Germinal center (tissue), 1 donor: ENCODE results near the gene QRFP.

Experiments
- DNase-seq: peaks from one replicate; pipeline ENCODE4 v3.0.0; 2012; ENCODE audit warnings: mixed read lengths, low spot score

The QRFP gene

GRCh38 chr9:130933114-130934046, 36.8 kb upstream of the QRFP start:
- no peak for DNase-seq

DNA sequence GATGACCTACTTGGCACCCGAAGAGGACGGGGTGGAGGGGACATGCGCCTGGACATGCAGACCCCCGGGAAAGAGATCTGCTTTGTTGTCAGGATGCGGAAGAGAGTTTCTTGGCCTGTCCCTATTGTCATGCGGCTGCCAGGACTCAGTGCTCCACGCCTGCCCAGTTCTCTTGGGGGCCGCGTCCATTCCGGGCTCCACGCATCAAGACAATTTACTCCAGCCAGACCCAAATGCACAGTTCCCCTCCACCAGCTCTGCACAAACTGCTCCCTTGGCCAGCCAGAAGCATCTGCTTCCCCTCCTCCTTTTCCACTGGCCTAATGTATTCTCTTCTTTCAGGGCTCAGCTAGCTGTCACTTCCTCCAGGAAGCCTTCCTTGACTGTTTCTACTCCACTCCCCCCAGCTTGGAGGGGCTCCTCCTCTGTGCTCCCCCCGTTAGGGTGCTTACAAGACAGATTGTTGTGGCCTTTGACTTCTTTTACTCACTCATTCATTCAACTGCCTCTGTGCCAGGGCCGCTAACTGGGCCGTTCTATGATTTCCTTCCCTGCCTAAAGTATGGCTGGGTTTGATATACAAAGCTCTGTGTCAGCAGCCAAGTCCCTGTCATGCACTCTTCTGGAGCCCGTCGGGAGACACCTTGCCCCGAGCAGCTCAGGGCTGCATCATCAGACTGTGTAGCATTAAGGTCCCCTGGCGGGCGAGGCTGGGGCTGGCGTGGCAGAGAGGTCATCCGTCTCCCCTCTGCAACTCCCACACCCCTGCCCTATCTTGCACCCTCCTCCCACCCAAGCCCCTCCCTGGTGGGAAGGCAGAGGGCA, 35.9 kb upstream of the QRFP start:
- DNase-seq, result no peak

DNA sequence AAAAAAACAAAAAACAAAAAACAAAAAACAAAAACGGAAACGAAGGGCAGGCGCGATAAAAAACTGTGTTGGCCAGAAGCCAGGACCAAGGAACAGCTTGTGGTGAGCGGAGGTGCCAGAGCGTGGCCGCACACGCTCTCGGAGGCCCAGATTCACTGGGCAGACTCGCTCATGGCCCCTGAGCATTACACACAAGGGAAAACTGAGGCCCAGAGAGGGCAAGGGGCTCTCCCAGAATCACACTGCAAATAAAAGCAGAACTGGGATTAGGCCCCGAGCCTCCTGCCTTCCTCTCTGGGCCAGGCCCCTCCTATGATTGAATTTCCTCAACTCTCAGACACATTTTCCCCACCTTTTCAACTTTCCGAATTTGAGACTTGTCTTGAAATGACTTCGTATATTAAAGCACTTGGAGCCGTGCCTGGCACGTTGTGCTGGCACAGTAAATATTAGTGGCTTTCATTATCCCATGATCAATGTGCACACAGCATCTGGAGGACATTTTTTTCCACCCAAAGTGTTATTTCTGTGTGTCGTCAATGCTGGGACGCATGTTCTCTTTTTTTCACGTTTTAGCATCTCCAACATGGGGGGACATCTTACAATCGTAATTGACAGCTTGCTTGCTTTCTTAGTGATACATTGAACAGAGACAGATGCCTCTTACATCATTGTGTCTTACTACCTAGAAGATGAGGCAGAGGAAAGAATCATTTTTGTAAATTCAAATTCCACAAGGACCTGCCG, 35.1 kb upstream of the QRFP start:
- peak; percentile 24 for DNase-seq

- DNase-seq, result no peak
Observed at GRCh38 chr9:130930804-130931349, 34.3 kb upstream of the QRFP start.

GRCh38 chr9:130930132-130930803, 33.7 kb upstream of the QRFP start:
- DNase-seq, result no peak

GRCh38 chr9:130929571-130930038, 33.0 kb upstream of the QRFP start:
- no peak for DNase-seq

GRCh38 chr9:130927995-130928900, 31.6 kb upstream of the QRFP start:
- peak; percentile 45 for DNase-seq

DNA sequence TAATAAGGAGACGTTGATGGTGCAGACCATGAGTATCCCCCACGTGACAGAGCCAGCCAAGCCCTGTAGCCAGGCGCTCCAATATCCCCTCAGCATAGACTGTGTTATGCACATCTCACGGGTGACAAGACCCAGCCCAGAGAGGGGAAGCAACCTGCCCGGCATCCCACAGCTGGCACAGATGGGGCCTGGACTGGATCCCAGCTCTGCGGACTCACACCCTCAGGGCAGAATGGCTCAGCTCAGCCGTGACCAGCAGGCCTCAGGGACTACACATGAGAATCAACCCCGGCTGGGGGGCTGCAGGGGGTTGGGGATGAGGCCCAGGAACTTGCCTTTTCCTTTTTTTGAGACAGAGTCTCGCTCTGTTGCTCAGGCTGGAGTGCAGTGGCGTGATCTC, 30.7 kb upstream of the QRFP start:
- no peak for DNase-seq

- DNase-seq, result no peak
Observed at GRCh38 chr9:130925050-130925678, 28.6 kb upstream of the QRFP start.

DNA sequence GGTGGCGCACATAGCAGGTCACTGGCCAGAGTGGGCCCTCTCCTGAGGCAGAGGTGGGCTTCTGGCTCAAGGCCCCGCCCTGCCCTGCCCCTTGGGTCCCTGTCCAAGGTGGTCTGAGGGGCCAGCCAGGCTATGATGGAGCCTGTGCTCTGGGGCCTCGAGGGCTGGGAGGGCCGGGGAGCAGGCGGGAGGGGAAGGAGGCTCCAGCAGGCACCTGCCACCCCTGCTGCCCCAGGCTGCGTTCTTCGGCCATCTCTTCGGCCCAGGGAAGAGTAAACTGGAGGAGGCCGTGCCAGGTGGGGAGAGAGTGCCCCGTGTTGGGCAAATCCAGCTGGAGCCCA, 27.8 kb upstream of the QRFP start:
- DNase-seq, result no peak

DNA sequence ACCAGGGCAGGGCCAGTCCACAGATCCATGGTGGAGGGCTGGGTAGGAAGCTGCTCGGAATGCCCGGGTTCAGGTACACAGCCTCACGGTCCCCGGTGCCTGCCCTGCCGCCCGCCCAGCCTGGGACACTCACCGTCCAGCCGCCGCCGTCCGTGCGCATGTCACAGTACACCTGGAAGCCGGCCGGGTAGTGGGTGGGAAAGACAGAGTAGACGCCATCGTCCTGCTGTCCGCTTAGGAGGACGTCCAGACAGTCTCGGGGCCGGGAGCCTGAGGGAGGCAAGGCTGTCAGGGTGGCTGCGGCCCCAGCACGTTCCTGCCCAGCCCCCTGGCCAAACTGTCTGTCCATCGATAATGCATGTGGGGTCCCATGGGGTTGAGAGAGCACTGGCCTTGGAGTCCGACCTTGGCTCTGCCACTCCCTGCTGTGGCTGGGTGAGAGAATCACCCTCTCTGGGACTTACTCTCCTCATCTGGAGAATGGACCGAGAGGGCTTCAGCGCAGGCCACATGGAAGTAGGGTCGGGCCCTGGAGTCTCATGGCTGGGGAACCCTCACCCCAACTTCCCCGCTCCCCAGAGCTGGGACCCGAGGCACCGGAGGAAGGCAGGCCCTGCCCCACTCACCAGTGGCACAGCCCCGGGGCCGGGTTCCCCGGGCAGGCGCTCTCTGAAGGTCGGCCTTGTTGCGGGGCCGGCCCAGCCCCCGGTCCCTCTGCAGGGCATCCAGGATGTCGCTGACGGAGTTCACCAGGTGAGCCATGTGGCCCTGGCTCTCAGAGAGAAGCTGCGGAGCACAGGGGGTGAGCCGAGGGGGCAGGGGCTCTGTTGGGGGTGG, 27.2 kb upstream of the QRFP start:
- no peak for DNase-seq

- DNase-seq, result no peak
Observed at GRCh38 chr9:130922893-130923610, 26.4 kb upstream of the QRFP start.

DNA sequence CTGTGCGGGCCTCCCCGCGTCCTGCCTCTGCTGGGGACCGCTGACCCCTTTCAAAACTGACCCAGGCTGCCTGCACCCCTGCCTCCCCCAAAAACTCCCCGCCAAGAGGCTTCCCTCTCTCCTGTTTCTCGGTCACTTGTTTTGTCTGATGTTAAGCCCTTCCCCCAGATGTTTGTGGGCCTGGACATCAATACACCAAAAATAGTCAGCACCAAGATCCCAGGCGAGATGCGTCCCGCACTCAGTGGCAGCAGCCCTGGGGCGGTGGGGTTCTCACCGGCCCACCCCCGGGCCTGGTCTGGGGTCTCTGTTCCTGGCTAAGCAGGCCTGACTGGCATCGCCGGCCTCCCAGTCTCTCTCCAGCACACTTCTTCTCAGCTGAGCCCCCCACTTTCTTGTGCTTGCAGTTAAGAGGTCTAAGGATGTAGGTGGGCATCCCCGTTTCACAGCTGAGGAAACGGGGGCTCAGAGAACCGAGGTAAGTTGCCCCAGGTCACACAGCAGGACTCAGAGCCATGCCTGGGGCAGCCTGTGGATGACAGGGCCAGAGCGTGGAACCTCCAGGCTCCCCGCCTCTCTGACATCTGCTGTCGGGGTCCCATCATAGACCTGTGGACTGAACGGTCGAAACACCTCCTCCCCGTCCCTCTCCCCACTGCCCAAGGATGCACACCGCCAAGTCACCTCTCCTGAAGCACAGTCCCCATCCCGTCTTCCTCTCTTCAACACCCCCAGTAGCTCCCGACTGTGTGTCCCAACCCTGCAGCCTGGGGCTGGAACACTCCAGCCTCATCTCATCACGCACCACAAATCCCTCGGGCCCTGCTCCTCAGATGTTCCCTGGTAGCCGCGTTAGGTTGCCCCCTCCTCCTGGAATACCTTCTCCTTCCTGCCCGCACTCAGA, 25.6 kb upstream of the QRFP start:
- DNase-seq, result no peak

DNA sequence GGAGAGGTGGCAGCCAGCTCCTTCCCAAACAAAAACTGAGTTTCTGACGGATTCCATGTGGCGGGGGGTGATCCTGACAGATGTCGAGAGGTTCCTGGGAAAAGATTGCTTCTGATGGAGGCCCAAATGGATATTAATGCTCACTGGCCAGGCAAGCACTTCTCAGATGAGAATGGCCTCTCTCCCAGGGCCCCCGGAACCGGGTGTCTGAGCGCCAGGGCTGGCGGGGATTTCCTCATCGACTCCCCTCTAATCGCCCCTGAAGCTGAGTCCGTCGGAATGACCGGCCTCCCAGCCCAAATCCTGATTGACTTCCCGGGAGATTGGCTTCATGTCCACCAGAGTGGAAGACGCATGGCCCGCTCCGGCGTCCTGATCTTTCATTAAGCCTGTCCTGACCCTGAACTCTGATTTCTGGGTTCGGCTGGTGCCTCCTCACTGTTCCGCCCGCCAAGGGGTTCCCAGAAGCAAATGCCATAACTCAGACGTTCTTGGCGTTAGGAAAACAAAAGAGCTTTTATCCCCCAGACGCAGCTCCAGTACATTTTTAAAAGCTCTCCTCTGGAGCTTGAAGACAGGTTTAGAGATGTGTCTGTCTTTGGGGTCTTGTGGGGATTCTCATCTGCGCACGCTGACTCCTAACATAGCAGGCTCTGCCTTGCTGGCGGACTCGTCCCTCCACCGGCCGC, 24.8 kb upstream of the QRFP start:
- DNase-seq, result no peak

DNA sequence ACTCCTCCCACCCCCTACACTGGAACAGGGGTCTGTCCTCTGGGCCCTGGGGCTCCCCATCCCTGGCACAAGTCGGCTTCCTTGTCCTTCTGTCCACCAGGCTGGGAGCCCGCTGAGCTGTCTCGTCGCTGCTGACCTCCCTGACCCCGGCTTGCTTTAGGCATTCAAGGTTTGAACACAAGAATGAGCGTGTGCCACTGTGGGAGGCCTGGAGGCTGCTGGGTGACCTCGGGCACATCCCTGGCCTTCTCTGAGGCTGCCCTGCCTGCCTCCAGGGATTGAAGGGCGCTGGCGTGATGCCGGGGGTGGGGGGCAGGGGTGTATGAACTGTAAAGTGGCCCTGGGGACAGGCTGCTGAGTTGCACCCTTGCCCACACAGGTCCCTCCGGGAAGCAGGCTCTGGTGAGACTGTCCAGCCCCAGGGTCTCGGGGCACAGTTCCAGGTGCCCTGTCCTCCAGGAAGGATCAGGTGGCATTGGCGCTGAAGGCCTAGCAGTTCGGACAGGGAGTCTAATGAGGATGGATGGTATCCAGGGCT, 24.2 kb upstream of the QRFP start:
- DNase-seq, result no peak

DNA sequence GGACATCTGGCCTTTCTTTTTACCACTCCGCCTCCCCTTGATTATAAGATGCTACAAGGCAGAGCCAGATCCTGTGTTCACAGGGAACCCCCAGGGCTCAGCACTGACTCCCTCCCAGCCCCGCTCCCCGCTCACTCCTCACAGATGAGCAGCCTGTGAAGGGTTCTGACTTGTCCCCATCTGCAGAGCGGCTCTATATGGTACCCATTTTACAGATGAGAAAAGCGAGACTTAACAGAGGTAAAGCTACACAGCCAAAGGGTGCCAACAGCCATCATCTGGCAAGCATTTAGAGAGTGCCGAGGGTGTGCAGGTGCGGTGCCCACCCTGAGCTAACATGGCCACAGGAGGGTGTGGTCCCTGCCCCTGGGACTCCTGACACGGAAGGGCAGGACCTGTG, 23.6 kb upstream of the QRFP start:
- no peak for DNase-seq
